Transverse colon (tissue), 3 donors: ENCODE measurements around the gene CNTNAP2.

ENCODE experiments used
- POLR2A ChIP-seq: fragments of 450-650 bp; IDR thresholded peaks from one replicate; pipeline ENCODE4 v1.6.1; 2016; ENCODE audit warnings: antibody characterized with exemption, mild to moderate bottlenecking, moderate library complexity
- TF ChIP-seq, protein P1 (sequence below), 5 experiments: fragments of 200-600 bp in 3 of 5; fragments of 450-650 bp in 2 of 5; sonication (generic) in 3 of 5; IDR thresholded peaks; 1 replicate in 2 of 5; 2 replicates in 3 of 5; pipeline ENCODE4 v1.5.1; 2016 to 2017; ENCODE audit warnings: antibody characterized with exemption in 5 of 5, inconsistent platforms in 3 of 5, mild to moderate bottlenecking in 2 of 5, moderate library complexity in 1 of 5

DNA sequence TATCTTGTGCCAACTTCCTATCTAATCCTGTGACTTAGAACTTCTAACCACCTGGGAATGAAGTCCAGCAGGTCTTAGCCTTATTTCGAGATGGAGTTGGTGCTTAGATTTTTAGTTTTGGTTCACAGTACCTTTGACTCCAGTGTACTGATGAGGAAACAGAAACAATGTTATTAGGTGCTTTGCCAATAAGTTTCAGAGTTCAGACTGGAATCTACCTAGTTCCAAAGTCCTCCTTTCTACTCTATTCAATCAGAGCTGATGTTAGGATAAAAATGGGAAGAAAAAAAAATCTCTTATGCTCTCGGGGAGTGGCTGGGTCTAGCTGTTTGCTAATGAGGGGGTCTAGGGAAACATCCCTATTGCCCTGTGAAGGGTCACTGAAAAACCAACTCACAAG, 1867.7 kb downstream of the CNTNAP2 start:
- no peak for TF ChIP-seq POLR2A
- TF ChIP-seq, protein P1, sequence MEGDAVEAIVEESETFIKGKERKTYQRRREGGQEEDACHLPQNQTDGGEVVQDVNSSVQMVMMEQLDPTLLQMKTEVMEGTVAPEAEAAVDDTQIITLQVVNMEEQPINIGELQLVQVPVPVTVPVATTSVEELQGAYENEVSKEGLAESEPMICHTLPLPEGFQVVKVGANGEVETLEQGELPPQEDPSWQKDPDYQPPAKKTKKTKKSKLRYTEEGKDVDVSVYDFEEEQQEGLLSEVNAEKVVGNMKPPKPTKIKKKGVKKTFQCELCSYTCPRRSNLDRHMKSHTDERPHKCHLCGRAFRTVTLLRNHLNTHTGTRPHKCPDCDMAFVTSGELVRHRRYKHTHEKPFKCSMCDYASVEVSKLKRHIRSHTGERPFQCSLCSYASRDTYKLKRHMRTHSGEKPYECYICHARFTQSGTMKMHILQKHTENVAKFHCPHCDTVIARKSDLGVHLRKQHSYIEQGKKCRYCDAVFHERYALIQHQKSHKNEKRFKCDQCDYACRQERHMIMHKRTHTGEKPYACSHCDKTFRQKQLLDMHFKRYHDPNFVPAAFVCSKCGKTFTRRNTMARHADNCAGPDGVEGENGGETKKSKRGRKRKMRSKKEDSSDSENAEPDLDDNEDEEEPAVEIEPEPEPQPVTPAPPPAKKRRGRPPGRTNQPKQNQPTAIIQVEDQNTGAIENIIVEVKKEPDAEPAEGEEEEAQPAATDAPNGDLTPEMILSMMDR (IDR thresholded peaks at IDR 0.05): no peak
